Measurements from ENCODE around the gene ZNF425.
"Not testable (repeated sequence)": the region's sequence is repeated elsewhere in the genome, so short reads cannot be mapped to it uniquely, and the experiment has no call there.

ZNF425 gene

DNA sequence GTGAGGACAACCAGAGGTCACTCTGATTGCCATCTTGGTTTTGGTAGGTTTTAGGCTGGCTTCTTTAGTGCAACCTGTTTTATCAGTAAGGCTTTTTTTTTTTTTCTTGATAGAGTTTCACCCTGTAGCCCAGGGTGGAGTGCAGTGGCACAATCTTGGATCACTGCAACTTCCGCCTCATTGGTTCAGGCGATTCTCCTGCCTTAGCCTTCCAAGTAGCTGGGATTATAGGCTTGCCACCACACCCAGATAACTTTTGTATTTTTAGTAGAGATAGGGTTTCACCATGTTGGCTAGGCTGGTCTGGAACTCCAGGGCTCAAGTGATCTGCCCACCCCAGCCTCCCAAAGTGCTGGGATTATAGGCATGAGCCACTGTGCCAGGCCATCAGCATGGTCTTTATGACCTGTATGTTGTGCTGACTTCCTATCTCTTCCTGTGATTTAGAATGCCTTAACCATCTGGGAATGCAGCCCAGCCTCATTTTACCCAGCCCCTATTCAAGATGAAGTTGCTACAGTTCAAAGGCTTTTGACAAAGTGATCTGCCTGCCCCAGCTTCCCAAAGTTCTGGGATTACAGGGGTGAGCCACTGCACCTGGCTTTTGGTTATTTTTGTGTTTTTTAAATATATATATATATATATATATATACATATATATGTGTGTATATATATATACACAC is 7.0 kb upstream of the ZNF425 start:
- DNase-seq (ENCODE audit: low read depth): no peak

DNA sequence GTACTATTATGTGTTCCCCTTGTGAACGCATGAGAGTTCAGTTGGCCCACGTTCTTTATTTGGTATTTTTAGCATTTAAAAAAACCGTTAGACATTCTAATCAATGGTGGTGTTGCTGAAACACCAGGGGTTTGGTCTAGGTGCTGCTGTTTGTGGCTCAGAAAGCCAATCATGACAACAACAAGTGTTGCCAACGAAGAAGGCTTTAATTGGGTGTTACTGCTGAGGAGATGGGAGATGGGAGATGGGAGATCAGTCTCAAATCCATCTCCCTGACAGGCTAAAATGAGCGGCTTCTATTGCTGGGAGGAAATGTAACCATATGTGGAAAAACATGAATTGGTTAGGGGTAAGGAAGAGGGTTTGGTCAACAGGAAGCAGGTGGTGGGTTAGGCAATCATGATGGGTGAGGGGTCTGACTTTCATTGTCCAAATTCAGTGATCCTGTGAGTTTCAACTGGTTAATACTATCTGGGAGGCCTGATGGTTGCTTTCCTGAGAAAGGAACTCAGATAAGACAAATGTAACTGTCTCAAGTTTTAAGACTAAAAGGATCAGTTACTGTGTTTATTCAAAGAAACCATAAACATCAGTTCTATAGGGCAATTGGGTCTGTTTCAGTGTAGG is 4.6 kb upstream of the ZNF425 start:
- DNase-seq (ENCODE audit: low read depth): no peak

DNA sequence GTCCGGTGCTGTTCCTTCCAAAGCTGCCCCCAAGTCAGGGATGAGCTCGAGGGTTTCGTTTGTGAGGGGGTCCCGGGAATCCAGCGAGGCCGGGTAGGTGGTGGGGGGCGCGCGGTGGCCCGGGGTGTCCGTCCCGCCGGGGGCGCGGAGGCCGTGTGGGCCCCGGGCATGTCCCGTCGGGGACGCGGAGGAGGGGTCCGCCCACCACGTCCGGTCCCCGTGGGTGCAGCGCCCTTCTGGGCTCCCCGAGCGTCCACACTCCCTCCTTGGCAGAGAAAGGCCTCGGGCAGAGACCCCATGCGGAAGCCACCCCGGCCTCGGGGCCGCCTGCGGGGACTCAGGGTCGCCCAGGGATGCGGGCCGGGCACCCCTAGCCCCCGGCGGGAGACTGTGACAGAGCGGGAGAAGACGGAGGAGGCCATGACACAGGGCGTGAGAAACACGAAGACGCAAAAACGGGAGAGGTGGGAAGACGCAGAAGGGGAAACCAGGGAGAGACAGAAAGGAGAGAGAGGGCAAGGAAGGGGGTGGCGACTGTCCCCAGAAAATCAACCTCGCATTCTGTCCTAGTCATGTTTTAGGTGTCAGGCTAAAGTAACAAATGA is 640 bp upstream of the ZNF425 start:
- no peak for DNase-seq (ENCODE audit: low read depth)

GRCh38 chr7:149125189-149125862 is 798 bp downstream of the ZNF425 start:
- no peak for DNase-seq (ENCODE audit: low read depth)

DNA sequence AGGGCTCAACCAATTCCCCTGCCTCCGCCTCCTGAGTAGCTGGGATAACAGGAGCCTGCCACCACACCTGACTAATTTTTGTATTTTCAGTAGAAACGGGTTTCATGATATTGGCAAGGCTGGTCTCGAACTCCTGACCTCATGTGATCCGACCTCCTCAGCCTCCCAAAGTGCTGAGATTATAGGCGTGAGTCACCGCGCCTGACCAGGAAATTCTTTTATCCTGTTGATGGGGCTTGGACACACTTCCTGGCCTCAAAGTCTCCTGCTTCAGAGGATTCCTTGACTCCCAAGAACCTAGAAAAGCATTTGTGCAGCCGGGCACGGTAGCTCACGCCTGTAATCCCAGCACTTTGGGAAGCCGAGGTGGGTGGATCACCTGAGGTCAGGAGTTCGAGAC is 16.2 kb downstream of the ZNF425 start:
- no peak for DNase-seq (ENCODE audit: low read depth)

- no peak for DNase-seq (ENCODE audit: low read depth)
Observed at GRCh38 chr7:149104749-149105148, 21.4 kb downstream of the ZNF425 start.

GRCh38 chr7:149104214-149104613 is 21.9 kb downstream of the ZNF425 start:
- no peak for DNase-seq (ENCODE audit: low read depth)

DNA sequence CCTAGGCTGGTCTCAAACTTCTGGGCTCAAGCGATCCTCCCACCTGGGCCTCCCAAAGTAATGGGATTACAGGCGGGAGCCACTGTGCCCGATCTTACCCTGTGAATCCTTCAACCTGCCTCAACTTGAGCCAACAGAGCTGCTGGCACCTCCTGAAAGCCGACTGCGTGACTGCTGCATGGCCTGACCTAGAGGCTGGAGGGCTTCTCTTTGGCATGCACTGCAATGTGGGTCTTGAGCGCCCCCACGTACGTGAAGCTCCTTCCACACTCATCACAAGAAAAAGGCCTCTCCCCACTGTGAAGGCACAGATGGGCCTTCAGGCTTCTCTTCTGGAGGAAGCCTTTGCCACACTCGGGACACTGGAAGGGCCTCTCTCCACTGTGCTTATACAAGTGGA is 22.7 kb downstream of the ZNF425 start:
- DNase-seq (ENCODE audit: low read depth): no peak

- DNase-seq (ENCODE audit: low read depth): no peak
Observed at GRCh38 chr7:149102666-149103065, 23.5 kb downstream of the ZNF425 start.

DNA sequence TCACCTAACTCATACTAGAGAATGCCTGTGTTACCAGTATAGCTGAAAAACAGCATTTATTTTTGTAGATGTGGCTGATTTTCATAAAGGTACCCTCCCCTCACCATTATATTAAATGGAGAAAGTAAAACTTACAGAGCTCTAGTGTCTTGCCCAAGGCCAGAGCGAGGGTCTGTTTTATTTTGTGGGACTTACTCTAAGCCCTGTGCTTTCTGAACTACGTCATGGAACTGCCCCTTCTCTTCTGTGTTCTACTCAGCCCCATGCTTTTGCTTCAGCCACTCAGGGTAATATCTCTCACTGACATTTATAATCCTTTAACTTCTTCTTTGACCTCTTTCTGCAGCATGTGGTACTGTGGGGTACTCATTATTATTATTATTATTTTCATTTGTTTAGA is 25.3 kb downstream of the ZNF425 start:
- no peak for DNase-seq (ENCODE audit: low read depth)

- DNase-seq (ENCODE audit: low read depth): no peak
Observed at GRCh38 chr7:149099058-149099457, 27.1 kb downstream of the ZNF425 start.

- no peak for DNase-seq (ENCODE audit: low read depth)
Observed at GRCh38 chr7:149097088-149097487, 29.0 kb downstream of the ZNF425 start.

GRCh38 chr7:149093228-149093627 is 32.9 kb downstream of the ZNF425 start:
- no peak for DNase-seq (ENCODE audit: low read depth)

DNA sequence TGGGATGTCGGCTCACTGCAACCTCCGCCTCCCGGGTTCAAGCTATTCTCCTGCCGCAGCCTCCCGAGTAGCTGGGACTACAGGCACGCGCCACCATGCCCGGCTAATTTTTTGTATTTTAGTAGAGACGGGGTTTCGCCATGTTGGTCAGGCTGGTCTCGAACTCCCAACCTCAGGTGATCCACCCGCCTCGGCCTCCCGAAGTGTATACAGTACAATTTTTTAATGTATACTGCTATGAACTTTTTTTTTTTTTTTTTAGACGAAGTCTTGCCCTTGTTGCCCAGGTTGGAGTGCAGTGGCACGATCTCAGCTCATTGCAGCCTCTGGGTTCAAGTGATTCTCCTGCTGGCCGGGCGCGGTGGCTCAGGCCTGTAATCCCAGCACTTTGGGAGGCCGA is 33.9 kb downstream of the ZNF425 start:
- DNase-seq (ENCODE audit: low read depth): not testable (repeated sequence)

DNA sequence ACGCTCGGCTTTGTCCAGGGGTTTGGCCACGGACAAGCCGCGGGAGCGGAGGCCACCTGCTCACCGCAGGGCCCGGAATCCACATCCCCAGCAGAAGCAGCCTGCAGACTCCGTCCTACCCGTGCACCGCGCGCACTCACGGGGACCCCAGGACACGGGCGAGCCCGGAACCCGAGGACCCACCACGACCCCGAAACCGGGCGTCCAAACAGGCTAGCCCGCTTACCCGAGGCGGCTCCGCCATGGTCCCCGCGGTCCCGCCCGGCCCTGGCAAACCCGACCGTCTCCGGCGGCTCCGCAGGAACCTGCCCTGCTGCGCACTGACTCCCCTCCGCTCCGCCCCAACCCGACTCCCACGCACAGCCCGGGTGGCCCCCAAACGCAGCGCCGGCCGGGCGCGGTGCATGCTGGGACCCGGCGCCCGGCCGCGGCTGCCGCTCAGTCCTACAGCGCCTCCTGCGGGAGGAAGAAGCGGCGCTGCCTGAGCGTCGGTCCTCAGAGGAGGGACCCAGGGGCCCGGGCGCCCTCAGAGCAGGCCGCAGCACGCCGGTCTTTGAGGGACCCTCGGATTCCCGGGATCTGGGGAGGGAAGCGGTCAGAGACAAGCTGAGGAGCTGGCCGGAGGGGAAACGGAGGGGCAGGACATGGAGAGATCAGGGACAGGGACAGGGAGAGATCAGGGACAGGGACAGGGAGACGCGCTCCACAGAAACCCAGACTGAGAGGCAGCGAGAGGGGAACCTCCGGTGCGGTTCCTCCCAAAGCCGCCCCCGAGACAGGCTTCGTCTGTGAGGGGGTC is 35.5 kb downstream of the ZNF425 start, which contains the start of gene ZNF786:
TSS of gene ZNF786 (minus strand) at position 322 of the 799 bp plus-strand sequence. CDS start at position 244, 78 bp downstream.
- peak; percentile 79 for DNase-seq (ENCODE audit: low read depth)

DNA sequence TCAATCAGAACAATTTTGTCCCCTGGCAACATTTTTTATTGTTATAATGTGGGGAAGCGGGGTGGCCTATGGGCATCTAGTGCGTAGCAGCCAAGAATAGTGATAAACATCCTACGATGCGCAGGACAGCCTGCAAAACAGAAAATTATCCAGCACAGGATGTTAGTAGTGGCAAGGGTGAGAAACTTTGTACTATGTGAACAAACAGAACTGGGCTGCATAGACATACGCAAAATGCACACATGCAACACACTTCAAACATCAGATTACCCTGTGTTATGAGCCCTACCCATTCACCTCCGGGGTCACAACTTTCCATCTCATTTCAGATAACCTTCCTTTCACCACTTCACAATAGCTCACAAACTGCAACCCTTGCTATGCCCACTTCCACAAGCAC is 38.7 kb downstream of the ZNF425 start:
- DNase-seq (ENCODE audit: low read depth): no peak

- DNase-seq (ENCODE audit: low read depth): no peak
Observed at GRCh38 chr7:149085866-149086265, 40.3 kb downstream of the ZNF425 start.

DNA sequence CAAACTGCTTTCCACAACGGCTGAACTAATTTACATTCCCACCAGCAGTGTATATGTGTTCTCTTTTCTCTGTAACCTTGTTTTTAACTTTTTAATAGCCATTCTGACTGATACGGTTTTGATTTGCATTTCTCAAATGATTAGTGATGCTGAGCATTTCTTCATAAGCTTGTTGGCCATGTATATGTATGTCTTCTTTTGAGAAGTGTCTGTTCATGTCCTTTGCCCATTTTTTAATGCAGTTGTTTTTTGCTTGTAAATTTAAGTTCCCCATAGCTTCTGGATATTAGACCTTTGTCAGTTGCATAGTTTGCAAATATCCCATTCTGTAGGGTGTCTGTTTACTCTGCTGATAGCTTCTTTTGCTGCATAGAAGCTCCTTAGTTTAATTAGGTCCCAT is 41.7 kb downstream of the ZNF425 start:
- DNase-seq (ENCODE audit: low read depth): no peak

GRCh38 chr7:149081914-149082313 is 44.2 kb downstream of the ZNF425 start:
- DNase-seq (ENCODE audit: low read depth): no peak

DNA sequence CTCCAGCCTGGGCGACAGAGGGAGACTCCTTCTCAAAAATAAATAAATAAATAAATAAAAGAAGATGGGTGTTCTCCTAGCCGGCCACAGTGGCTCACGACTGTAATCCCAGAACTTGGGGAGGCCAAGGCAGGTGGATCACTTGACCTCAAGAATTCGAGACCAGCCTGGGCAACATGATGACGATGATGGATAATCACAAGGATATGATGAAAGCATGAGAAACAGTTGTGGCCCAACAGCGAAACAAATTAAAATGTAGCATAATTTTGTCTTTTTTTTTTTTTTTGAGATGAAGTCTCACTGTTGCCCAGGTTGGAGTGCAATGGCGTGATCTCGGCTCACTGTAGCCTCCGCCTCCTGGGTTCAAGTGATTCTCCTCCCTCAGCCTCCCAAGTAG is 48.5 kb downstream of the ZNF425 start:
- no peak for DNase-seq (ENCODE audit: low read depth)

GRCh38 chr7:149075286-149075685 is 50.8 kb downstream of the ZNF425 start:
- DNase-seq (ENCODE audit: low read depth): no peak

All from stromal cell of bone marrow (primary cell).